Activated naive CD4-positive, alpha-beta T cell treated with anti-CD3 and anti-CD28 coated beads, Interleukin-2, amount 10 ng/mL, durations not matched to agents 7 days and 5 days (primary cell): ENCODE data around the gene S100A1.

ENCODE experiments used
- CTCF ChIA-PET: fragments of 350-600 bp; sonication (Branson Sonifier 250); formaldehyde crosslinking; loops from one replicate; lab custom pipeline; 2021; ENCODE audit warnings: antibody characterized with exemption; lab: Charles Lee
- DNase-seq: peaks from one replicate; pipeline ENCODE4 v3.0.0-alpha.2; 2020
- H3K27ac Mint-ChIP-seq: one replicate; pipeline ENCODE4 v1.8.0; 2021; ENCODE audit warnings: mild to moderate bottlenecking, moderate library complexity, mixed read lengths
- H3K27me3 Mint-ChIP-seq: one replicate; pipeline ENCODE4 v1.8.0; 2021; ENCODE audit warnings: mild to moderate bottlenecking, mixed read lengths
- H3K36me3 Mint-ChIP-seq: one replicate; pipeline ENCODE4 v1.8.0; 2021; ENCODE audit warnings: mixed read lengths
- H3K4me1 Mint-ChIP-seq: one replicate; pipeline ENCODE4 v1.8.0; 2021; ENCODE audit warnings: mixed read lengths
- H3K4me3 Mint-ChIP-seq: one replicate; pipeline ENCODE4 v1.8.0; 2021; ENCODE audit warnings: mild to moderate bottlenecking, moderate library complexity, mixed read lengths
- H3K9me3 Mint-ChIP-seq: one replicate; pipeline ENCODE4 v1.8.0; 2021; ENCODE audit warnings: mixed read lengths

Gene S100A1

DNA sequence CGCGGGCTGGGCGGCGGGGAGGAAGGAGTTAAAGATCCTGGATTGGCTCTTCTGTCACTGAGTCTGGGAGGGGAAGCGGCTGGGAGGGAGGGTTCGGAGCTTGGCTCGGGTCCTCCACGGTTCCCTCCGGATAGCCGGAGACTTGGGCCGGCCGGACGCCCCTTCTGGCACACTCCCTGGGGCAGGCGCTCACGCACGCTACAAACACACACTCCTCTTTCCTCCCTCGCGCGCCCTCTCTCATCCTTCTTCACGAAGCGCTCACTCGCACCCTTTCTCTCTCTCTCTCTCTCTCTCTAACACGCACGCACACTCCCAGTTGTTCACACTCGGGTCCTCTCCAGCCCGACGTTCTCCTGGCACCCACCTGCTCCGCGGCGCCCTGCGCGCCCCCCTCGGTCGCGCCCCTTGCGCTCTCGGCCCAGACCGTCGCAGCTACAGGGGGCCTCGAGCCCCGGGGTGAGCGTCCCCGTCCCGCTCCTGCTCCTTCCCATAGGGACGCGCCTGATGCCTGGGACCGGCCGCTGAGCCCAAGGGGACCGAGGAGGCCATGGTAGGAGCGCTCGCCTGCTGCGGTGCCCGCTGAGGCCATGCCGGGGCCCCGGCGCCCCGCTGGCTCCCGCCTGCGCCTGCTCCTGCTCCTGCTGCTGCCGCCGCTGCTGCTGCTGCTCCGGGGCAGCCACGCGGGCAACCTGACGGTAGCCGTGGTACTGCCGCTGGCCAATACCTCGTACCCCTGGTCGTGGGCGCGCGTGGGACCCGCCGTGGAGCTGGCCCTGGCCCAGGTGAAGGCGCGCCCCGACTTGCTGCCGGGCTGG, 50.5 kb downstream of the S100A1 start, which contains the start of gene NPR1:
TSS of gene NPR1 (plus strand) at position 170 of the 818 bp plus-strand sequence. CDS start at position 591, 421 bp downstream.
- Mint-ChIP-seq H3K27ac (peak within 1 kb of the TSS; percentile 65), H3K9me3 (no peaks in the 10 kb centered on the region), H3K4me1 (peaks cover 24% of the 10 kb centered on the region), H3K36me3 (no peaks in the 10 kb centered on the region), H3K4me3 (peak within 1 kb of the TSS; percentile 78), H3K27me3 (peaks cover 65% of the 10 kb centered on the region)
- CTCF ChIA-PET, result interaction anchor here (0.5 to 1.8 kb wide), 10 partner anchors 10 to 312 kb away, joined by 3 to 6 read pairs (median 3); partner anchors contain the start of genes RAB13 and RPS27
- DNase-seq, result peak; percentile 58

DNA sequence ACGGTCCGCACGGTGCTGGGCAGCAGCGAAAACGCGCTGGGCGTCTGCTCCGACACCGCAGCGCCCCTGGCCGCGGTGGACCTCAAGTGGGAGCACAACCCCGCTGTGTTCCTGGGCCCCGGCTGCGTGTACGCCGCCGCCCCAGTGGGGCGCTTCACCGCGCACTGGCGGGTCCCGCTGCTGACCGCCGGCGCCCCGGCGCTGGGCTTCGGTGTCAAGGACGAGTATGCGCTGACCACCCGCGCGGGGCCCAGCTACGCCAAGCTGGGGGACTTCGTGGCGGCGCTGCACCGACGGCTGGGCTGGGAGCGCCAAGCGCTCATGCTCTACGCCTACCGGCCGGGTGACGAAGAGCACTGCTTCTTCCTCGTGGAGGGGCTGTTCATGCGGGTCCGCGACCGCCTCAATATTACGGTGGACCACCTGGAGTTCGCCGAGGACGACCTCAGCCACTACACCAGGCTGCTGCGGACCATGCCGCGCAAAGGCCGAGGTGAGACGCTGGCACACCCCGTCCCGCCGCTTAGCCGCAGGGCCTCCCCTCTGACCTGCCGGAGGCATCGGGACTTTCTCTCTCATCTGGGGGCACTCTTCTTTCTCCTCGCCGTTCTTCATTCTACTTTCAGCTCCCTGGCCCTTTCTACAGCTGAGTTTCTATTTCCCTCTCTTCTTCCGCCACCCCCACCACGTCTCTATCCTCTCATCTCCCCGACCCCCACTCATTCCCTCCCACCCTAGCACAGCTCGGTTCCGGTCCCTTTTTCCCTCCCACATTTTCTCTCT, 51.3 kb downstream of the S100A1 start:
- H3K27ac Mint-ChIP-seq, result no peak overlapping the region
- CTCF ChIA-PET, result interaction anchor here (0.7 to 1.8 kb wide), 7 partner anchors 11 to 308 kb away, joined by 3 to 4 read pairs (median 3); no protein-coding TSS in a partner anchor
- peak overlapping the region; percentile 78 for H3K4me3 Mint-ChIP-seq
- no peaks in the 10 kb centered on the region for H3K9me3 Mint-ChIP-seq
- peak; percentile 49 for DNase-seq
- H3K4me1 Mint-ChIP-seq, result peaks cover 24% of the 10 kb centered on the region
- H3K36me3 Mint-ChIP-seq, result no peaks in the 10 kb centered on the region
- H3K27me3 Mint-ChIP-seq, result peaks cover 73% of the 10 kb centered on the region

DNA sequence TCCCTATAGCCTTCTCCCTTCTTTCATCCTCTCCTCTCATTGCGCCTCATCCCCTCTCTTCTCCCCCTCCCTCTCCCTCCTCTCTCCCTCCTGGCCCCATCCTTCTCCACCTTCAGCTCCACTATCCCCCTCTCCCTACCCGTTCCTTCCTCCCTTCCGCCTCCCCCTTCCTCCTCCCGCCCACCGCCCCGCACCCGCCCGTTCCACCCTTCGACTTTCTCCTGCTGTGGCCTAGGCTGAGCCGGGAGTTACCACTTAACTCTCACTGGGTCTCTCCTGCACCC, 51.8 kb downstream of the S100A1 start:
- peaks cover 79% of the 10 kb centered on the region for H3K27me3 Mint-ChIP-seq
- CTCF ChIA-PET, result interaction anchor here (1.0 to 1.8 kb wide), 5 partner anchors 11 to 307 kb away, joined by 3 to 4 read pairs (median 3); no protein-coding TSS in a partner anchor
- H3K9me3 Mint-ChIP-seq, result no peaks in the 10 kb centered on the region
- DNase-seq, result no peak
- H3K36me3 Mint-ChIP-seq, result no peaks in the 10 kb centered on the region
- peak overlapping the region; percentile 78 for H3K4me3 Mint-ChIP-seq
- H3K4me1 Mint-ChIP-seq, result peaks cover 24% of the 10 kb centered on the region
- H3K27ac Mint-ChIP-seq, result no peak overlapping the region
